ENCODE results near the gene FAM111B.

FAM111B gene

DNA sequence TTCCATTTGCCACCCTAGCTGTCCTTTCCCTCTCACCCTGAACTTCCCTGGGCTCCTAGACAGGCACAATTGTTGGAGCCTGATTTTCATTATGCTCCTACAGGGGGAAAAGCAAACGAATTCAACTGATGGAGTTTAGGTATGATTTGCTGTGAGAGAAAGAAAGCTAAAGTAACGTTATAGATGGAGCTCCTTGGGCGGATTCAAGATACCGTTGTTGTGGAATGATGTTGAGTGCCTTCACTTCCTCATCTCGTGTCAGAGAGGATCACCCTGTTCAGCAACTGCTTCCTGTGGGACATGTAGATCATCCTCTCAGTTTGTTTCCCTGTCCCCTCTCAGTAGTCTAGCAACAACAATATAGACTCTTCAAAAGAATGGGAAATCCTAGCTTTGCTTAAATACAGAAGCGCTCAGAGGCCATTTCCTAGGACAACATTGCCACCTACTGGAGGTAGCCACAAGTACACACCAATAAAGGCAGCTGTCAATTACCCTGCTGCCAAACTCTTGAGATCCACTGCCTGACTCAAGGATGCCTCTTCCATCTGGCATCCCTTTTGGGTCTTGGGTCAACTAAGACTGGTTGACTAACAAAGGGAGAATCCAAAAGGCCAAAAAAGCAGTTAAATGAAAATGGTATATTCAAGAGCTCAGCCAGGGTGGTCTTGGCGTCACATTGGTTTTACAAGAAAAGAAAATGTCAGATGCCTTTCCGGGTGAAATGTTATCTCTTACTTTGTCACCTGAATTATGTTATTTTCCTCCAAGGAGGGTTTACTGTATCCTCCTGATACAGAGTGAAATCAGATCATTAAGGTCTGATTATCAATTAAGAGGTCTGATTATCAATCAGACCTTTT, 51.4 kb downstream of the FAM111B start:
- peak; percentile 72 for DNase-seq (ENCODE audit: low spot score)

DNA sequence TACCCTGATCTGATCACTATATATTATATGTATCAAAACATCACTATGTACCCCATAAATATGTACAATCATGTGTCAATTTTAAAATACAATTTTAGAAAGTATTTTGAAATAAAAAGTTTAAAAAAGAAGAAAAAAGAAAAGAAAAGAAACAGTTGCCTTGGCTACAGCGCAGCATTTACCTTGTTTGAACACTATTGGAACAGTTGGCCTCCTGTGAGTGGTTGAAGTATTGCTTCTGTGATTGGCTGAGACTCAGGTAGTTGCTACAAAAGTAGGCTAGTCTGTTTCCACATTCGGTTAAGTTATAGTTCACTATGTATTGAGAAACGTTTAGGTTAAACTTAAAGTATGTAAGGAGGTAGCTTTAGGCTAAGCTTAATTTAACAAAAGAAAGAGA, 57.0 kb downstream of the FAM111B start:
- no peak for DNase-seq (ENCODE audit: low spot score)

DNA sequence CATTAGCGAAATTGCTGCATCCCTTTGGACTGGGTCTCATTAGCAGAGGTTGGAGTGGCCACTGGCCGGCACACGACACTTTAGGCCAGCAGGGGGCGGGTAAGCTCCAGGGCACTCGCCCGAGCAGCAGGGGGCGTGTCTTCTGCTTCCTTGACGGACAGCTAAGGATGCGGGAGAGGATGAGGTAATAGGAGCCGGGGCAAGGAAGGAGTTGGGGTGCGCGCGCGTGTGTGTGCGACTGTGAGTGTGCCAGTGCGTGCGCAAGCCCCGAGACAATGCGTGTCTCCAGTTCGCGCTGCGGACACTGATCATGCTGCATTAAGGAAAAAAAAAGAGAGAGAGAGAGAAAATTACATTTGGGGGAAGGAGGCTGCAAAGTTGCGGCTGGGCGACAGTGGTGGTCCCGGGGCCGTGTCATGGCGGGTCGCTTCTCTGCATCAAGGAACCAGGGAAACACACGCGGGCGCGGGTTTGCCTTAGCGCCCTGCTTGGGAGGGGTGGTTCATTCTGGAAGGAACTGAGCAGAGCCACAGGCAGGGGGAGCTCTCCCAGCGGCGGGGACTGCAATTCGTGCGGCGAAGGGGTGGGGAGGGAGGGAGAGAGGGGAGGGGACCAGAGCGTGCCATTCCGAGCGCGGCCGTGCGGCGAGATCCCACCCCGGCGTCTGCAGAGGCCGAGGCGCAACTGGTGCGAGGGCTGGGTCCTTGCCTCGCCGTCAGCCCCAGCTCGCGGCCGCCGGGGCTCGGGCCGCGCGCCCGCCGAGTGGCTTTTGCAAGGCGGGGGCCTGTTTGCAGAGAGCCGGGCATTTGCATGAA, 64.7 kb downstream of the FAM111B start, which contains the start of gene DTX4:
DTX4 (plus strand) TSS at position 625 of the 815 bp plus-strand sequence. CDS start 464 bp downstream, outside the sequence.
- DNase-seq (ENCODE audit: low spot score) = peak; percentile 91

GRCh38 chr11:59172345-59173079, 65.5 kb downstream of the FAM111B start:
- DNase-seq (ENCODE audit: low spot score) = peak; percentile 63

GRCh38 chr11:59173080-59173963, 66.3 kb downstream of the FAM111B start:
- no peak for DNase-seq (ENCODE audit: low spot score)

DNA sequence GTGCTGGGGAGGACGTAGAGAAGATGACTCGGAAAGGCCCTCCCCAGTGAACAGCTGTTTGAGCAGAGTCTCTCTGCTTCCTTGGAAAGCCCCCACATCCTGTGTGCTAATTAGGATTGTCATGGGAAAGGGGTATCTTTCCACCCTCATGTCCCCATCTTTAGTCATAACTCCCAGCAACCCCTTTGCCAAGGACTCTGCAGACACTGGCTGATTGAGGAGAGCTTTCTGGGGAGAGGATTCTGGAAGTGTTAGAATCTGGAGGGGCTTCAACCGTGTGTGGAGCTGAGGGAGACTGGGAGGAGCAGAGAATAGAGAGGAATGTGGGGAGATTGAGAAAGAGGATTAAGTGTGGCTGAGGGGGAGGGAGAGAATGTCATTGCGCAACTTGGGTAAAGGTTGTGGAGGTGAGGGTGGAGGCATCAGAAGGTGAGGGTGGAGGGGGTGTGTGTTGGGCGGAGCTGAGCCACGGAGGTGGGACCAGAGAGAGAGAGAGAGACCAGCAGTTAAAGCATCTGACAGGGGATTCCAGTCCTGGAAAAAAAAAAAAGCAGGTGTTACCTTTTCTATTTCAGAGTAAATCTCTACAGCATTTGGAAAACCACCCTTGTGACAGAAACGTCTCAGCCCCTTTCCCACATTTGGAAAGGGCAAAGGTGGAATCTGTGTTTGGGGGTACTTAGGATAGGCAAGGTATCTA, 67.1 kb downstream of the FAM111B start:
- DNase-seq (ENCODE audit: low spot score) = no peak

DNA sequence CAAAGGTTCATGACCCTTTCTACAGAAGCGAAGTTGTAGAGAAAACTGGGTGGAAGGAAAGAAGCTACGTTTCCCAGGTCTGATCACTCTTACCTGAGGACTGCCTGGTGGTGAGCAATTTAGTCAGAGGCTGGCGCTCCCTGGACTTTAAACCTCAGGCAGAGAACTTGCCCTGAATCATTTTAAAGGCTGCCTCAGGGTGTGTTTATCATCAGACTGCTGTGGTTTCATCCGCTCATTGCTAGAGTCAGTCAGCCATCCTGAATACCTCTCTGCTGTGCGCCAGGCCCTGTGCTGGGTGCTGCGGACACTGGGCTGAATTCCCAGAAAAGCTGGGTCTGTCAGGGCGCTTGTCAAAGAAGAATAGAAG, 67.6 kb downstream of the FAM111B start:
- DNase-seq (ENCODE audit: low spot score) = no peak

GRCh38 chr11:59175091-59175501, 68.1 kb downstream of the FAM111B start:
- DNase-seq (ENCODE audit: low spot score) = no peak

DNA sequence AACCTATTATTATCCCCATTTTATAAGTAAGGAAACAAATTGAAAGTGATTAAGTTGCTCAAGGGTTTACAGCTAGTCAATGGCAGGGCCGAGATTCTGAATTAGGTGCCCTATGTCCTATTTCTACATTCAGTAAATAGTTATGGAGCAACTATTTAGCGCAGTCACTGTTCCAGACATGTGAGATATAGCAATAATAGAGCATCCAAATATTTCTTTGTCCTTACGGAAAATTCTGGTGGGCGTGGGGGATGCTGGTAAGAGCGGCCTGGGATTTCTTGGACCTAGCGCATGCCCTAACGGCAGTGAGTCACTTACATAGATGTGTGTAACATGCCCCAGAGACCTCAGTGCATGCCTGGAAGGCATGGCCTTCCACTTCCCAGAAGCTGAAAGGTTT, 69.3 kb downstream of the FAM111B start:
- DNase-seq (ENCODE audit: low spot score) = no peak
